Mesenteric fat pad (tissue), 1 donor: ENCODE data around the gene DNAAF5. TPM values are rescaled to one million over a fixed set of nuclear protein-coding genes. Genes with fewer than 3 reads are reported as not detected.

Experiments
- DNase-seq: peaks from one replicate; pipeline ENCODE4 v3.0.0-alpha.2; 2020; ENCODE audit warnings: low spot score
- total RNA-seq: library from RNA; stranded (reverse); fragmentation: NEBNext Ultra II Directional; extraction: Animal tissue kit (Norgen Biotek cat#: 25700); gene quantifications from one replicate; pipeline ENCODE4 v1.2.1, GENCODE V29; 2021
- donor health status: DM: yes; HTN: yes; CAD: no.

The DNAAF5 gene
- total RNA-seq, 1 donor from 2014 or later, result 20.4 TPM

GRCh38 chr7:765383-765782 lies 38.9 kb downstream of the DNAAF5 start:
- DNase-seq, result no peak

- DNase-seq, result no peak
These were observed 41.1 kb downstream of the DNAAF5 start for GRCh38 chr7:767580-767940.

DNA sequence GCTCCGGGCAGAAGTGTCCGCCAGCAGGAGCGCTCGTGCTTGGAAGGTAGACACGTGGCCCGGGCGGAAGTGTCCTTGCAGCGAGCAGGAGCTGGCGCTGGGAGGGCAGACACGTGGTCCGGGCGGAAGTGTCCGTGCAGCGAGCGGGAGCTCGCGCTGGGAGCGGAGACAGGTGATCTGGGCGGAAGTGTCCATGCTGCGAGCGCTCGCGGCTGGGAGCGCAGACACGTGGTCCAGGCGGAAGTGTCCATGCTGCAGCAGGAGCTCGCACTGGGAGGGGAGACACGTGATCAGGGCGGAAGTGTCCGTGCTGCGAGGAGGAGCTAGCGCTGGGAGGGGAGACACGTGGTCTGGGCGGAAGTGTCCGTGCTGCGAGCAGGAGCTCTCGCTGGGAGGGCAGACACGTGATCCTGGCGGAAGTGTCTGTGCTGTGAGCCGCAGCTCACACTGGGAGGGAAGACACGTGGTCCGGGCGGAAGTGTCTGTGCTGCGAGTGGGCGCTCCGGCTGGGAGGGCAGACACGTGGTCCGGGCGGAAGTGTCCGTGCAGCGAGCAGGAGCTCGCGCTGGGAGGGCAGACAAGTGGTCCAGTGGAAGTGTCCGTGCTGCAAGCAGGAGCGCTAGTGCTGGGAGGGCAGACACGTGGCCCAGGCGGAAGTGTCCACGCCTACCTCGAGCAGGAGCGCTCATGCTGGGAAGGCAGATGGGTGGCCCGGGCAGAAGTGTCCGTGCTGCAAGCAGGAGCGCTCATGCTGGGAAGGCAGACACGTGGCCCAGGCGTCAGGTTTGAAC lies 41.6 kb downstream of the DNAAF5 start:
- no peak for DNase-seq

- DNase-seq, result no peak
These were observed 42.5 kb downstream of the DNAAF5 start for GRCh38 chr7:768881-769504.

GRCh38 chr7:770336-770735 lies 43.8 kb downstream of the DNAAF5 start:
- no peak for DNase-seq

- no peak for DNase-seq
These were observed 44.3 kb downstream of the DNAAF5 start for GRCh38 chr7:770741-771166.

- no peak for DNase-seq
These were observed 44.9 kb downstream of the DNAAF5 start for GRCh38 chr7:771234-772004.

GRCh38 chr7:772005-772294 lies 45.5 kb downstream of the DNAAF5 start:
- no peak for DNase-seq

DNA sequence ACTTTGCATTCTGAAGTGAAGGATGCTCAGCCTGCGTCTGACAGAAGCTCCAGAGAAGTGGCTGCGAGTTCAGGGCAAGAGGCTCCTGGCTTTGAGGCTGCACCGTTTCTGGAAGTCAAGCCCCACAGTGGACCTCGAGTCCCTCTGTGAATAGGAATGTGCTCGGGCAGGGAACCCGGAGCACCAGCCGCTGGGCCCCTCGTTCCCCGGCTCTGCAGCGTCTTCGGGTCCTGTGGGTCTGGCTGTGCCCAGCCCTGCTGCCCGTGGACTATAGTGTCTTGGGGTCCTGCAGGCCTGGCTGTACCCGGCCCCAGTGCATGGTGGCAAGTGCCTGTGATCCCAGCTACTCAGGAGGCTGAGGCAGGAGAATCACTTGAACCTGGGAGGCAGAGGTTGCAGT lies 45.9 kb downstream of the DNAAF5 start:
- no peak for DNase-seq

- no peak for DNase-seq
These were observed 46.5 kb downstream of the DNAAF5 start for GRCh38 chr7:772861-773621.

DNA sequence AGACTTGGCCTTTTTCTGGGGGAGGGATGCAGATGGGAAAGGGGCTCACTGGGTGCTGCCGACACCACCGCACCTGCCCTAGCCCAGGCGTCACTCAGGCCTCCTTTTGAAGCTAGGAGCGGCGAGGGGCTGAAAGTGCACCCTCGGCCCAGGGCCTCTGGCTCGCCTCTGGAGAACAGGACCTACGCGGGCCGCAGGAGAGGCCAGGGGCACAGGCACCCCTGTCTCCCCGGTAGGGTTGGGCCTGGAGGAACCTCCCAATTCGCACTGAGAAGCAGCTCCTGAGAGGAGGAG lies 47.1 kb downstream of the DNAAF5 start:
- no peak for DNase-seq

DNA sequence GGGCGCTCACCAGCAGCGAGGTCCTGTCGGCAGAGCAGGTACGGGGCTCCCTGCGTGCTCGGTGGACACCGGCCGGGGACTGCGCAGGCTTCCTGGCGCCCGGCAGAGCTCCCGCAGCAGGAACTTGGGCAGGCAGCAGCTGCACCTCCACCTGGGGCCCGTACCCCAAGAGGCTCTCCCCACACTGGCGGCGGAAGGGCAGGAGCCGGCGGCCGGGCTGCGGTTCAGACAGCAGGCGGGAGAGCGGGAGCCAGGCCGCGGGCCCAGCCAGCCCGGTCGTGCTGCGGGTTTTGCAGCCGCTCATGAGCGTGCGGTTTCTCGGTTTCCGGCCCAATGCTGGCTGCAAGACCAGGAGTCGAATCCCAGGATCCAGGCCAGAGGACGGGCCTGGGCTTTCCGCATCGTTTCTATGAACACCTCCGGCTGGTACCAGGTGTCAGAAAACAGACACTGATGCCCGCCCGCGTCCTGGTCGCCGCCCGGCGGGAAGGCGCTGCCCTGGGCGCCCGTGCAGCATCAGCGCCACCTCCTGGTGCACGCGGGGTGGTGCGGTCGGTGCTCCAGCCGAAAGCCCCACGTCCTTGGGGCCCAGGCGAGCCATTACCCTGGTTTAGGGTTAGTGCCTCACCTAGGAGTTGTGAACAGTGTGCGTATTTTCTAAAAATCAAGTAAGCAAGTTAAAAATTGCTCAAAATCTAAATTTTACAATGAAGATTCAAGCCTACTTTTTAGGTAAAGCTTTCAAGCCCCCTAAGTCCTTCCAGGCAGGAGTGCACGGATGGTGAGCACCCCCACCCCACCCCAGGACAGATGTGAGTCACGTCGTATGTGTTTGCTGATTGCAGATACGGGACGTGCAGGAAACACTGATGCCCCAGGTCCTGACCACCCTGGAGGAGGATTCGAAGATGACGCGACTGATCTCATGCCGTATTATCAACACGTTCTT lies 47.9 kb downstream of the DNAAF5 start:
- DNase-seq, result no peak

- DNase-seq, result no peak
These were observed 49.9 kb downstream of the DNAAF5 start for GRCh38 chr7:776381-776780.

DNA sequence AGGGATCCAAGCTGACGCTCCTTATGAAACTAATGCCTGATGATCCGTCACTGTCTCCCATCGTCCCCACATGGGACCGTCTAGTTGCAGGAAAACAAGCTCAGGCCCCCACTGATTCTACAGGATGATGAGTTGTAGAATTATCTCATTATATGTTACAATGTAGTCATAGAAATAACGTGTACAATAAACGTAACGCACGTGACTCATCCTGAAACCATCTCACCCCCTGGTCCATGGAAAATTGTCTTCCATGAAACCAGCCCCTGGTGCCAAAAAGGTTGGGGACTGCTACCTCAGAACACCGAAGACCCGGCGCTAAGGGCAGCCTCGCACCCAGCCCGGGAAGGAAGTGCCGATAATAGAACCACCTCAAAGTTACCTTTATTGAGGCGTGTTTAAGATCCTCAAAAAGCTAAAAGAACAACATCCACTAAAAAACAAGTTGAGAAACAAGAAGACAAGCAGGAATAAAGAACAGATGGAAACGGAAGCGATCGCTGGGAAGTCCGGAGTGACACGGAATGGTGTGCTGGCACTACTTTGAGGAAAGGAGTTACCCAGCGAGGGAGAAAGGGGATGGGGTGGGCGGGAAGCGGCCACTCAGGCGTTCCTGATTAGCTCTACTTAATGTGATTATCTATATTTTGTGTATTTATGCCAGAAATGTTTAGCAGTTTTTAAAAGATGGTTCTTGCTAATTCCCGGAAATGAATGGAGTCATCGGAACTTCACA lies 50.7 kb downstream of the DNAAF5 start:
- DNase-seq, result no peak

DNA sequence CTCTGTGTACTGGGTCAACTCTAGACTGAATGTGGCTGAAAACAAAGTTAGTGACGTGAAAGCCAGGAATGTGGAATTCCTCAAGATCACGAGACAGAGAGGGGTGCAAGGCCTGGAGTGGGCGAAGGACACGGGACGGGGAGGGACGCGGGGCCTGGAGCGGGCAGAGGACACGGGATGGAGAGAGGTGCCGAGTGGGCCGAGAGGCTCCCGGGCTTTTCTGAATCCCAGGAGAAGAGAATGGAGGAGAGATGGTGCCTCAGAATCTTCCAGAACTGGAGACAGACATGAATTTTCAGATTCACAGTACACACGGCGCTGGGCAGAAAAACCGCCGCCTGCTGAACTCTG lies 51.2 kb downstream of the DNAAF5 start:
- no peak for DNase-seq

GRCh38 chr7:778271-778967 lies 51.9 kb downstream of the DNAAF5 start:
- no peak for DNase-seq

DNA sequence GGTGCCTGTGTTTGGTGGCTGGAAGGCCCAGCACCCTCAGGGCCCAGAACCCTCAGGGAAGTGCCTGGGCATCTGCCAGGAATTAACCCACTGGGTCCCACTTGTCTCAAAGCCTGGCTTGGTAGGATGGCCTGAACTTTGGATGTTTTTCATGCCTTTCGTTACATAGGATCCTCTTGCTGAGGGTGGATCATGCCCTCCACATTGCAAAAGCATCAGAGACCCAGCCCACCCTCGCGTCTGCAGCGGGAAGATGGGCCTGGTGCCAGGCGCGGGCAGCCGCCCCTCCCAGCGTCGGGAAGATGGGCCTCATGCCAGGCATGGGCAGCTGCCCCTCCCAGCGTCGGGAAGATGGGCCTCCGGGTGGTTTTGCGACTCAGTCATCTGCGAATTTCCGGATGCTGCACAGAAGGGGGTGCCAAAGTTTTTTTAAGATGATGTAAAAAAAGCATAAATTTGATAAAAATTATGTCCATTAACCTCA lies 52.5 kb downstream of the DNAAF5 start:
- no peak for DNase-seq

GRCh38 chr7:779480-779879 lies 53.0 kb downstream of the DNAAF5 start:
- no peak for DNase-seq

DNA sequence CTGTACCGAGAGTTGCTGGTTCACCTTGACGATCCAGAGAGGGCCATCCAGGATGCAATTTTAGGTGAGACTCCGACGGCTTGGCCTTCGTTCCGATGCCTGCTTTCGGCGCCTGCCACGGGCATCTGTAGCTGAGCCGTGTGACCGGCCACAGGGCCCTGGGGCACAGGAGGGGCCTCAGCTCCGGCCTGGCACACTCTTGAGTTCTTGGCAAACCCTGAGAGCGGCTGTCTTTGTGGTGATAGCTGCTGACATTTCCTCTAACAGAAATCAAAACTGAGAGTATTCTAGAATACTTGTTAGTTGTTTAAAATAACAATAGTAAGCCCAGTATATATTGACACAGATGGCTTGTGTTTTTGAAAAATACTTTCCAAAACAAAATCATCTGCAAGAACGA lies 53.6 kb downstream of the DNAAF5 start:
- no peak for DNase-seq
